Central memory CD4-positive, alpha-beta T cell (primary cell): Measurements from ENCODE around the gene MYO1B.

Experiments used
- DNase-seq: peaks from one replicate; pipeline ENCODE4 v3.0.0; 2022

MYO1B gene

GRCh38 chr2:191467113-191467512, 221.9 kb downstream of the MYO1B start:
- DNase-seq, result no peak

GRCh38 chr2:191470306-191470705, 225.1 kb downstream of the MYO1B start:
- no peak for DNase-seq

GRCh38 chr2:191474464-191474863, 229.3 kb downstream of the MYO1B start:
- no peak for DNase-seq
